ENCODE measurements around the gene KLHL29. TPM values are rescaled to one million over a fixed set of nuclear protein-coding genes. Genes with fewer than 3 reads are reported as not detected.

KLHL29 gene
- total RNA-seq, 1 experiment from 2014 or later, result 3.4 TPM

DNA sequence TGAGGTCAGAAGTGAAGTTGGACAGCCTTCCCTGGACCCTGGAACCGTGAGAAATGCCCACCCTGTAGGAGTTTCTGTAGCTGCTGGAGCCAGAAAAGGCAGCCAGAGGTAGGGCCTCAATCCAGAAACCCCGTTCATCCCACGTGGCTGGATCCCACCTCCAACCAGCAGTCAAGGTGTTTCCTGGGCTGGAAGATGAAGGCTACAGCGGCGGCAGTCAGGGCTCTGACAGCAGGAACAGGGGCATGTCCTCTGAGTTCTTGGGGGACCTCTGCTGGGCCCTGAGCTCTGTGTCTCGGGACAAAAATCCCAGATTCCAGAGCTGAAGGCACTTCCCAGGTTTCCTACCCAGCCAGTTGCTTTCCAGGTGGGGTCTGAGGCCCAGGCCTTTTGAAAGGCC, 218.2 kb downstream of the KLHL29 start:
- Histone ChIP-seq H4K20me1 (ENCODE audit: insufficient read depth) (no peaks in the 10 kb centered on the region), H3K27ac (no peak overlapping the region), H3F3A (ENCODE audit: insufficient read depth, low read depth) (no peaks in the 10 kb centered on the region), H3K4me1 (replicated peaks; ENCODE audit: insufficient read depth) (peaks cover 7% of the 10 kb centered on the region; the same call in 1 of the 2 replicates), H3K9me2 (ENCODE audit: insufficient read depth) (no peaks in the 10 kb centered on the region), H3K9me3 (ENCODE audit: insufficient read depth, low read depth) (peaks cover 5% of the 10 kb centered on the region; the same call in 1 of the 2 replicates), H2AFZ (no peak overlapping the region), H3K27me3 (ENCODE audit: insufficient read depth, low read depth) (no peaks in the 10 kb centered on the region), H3K4me3 (no peak overlapping the region), H3K79me2 (ENCODE audit: low read depth) (no peaks in the 10 kb centered on the region), H3K4me2 (no peak overlapping the region), H3K36me3 (ENCODE audit: low read depth) (no peaks in the 10 kb centered on the region)
- POLR2A ChIA-PET (ENCODE audit: unreplicated experiment), result no interaction called here
- TF ChIP-seq CTCF (conservative IDR thresholded peaks at IDR 0.05) (no peak), EZH2 (IDR thresholded peaks at IDR 0.05; ENCODE audit: low read depth) (no peak)
- no TSS peak for BruUV-seq (replicated peaks)
- CTCF ChIA-PET, result no interaction called here
- no peak for DNase-seq
- intact Hi-C loops (cut with micrococcal nuclease; ENCODE audit: unreplicated experiment), result no loop called here

GRCh38 chr2:23603581-23603980, 218.6 kb downstream of the KLHL29 start:
- ChIA-PET POLR2A (ENCODE audit: unreplicated experiment) (no interaction called here), CTCF (no interaction called here)
- H3K9me3 ChIP-seq (ENCODE audit: insufficient read depth, low read depth), result peaks cover 5% of the 10 kb centered on the region; the same call in 1 of the 2 replicates
- H3K9me2 ChIP-seq (ENCODE audit: insufficient read depth), result no peaks in the 10 kb centered on the region
- no peaks in the 10 kb centered on the region for H3K27me3 ChIP-seq (ENCODE audit: insufficient read depth, low read depth)
- H3F3A ChIP-seq (ENCODE audit: insufficient read depth, low read depth), result no peaks in the 10 kb centered on the region
- H3K4me3 ChIP-seq, result no peak overlapping the region
- H3K4me2 ChIP-seq, result no peak overlapping the region
- BruUV-seq (replicated peaks), result no TSS peak
- no peaks in the 10 kb centered on the region for H4K20me1 ChIP-seq (ENCODE audit: insufficient read depth)
- no peak overlapping the region for H3K27ac ChIP-seq
- H2AFZ ChIP-seq, result no peak overlapping the region
- no peaks in the 10 kb centered on the region for H3K79me2 ChIP-seq (ENCODE audit: low read depth)
- H3K4me1 ChIP-seq (replicated peaks; ENCODE audit: insufficient read depth), result peaks cover 7% of the 10 kb centered on the region; the same call in 1 of the 2 replicates
- no peaks in the 10 kb centered on the region for H3K36me3 ChIP-seq (ENCODE audit: low read depth)
- no peak for DNase-seq
- no peak for TF ChIP-seq CTCF (conservative IDR thresholded peaks at IDR 0.05)
- no peak for TF ChIP-seq EZH2 (IDR thresholded peaks at IDR 0.05; ENCODE audit: low read depth)
- intact Hi-C loops (cut with micrococcal nuclease; ENCODE audit: unreplicated experiment), result no loop called here

GRCh38 chr2:23604731-23605130, 219.8 kb downstream of the KLHL29 start:
- H3K4me2 ChIP-seq, result no peak overlapping the region
- H3K9me2 ChIP-seq (ENCODE audit: insufficient read depth), result no peaks in the 10 kb centered on the region
- H3K79me2 ChIP-seq (ENCODE audit: low read depth), result no peaks in the 10 kb centered on the region
- H3K4me3 ChIP-seq, result no peak overlapping the region
- no peak overlapping the region for H3K27ac ChIP-seq
- H3F3A ChIP-seq (ENCODE audit: insufficient read depth, low read depth), result no peaks in the 10 kb centered on the region
- ChIA-PET CTCF (no interaction called here), POLR2A (ENCODE audit: unreplicated experiment) (no interaction called here)
- peaks cover 5% of the 10 kb centered on the region; the same call in 1 of the 2 replicates for H4K20me1 ChIP-seq (ENCODE audit: insufficient read depth)
- DNase-seq, result no peak
- intact Hi-C loops (cut with micrococcal nuclease; ENCODE audit: unreplicated experiment), result no loop called here
- H3K27me3 ChIP-seq (ENCODE audit: insufficient read depth, low read depth), result no peaks in the 10 kb centered on the region
- H2AFZ ChIP-seq, result no peak overlapping the region
- no TSS peak for BruUV-seq (replicated peaks)
- H3K9me3 ChIP-seq (ENCODE audit: insufficient read depth, low read depth), result peaks cover 5% of the 10 kb centered on the region; the same call in 1 of the 2 replicates
- TF ChIP-seq EZH2 (IDR thresholded peaks at IDR 0.05; ENCODE audit: low read depth), result no peak
- TF ChIP-seq CTCF (conservative IDR thresholded peaks at IDR 0.05), result no peak
- H3K36me3 ChIP-seq (ENCODE audit: low read depth), result no peaks in the 10 kb centered on the region
- peaks cover 7% of the 10 kb centered on the region; the same call in 1 of the 2 replicates for H3K4me1 ChIP-seq (replicated peaks; ENCODE audit: insufficient read depth)
